Measurements from ENCODE around the gene AP2B1. TPM values are rescaled to one million over a fixed set of nuclear protein-coding genes. Genes with fewer than 3 reads are reported as not detected.

Gene AP2B1
- polyA plus RNA-seq, 1 of the 3 experiments (the other 2 are of a cell fraction): 97.8 TPM

DNA sequence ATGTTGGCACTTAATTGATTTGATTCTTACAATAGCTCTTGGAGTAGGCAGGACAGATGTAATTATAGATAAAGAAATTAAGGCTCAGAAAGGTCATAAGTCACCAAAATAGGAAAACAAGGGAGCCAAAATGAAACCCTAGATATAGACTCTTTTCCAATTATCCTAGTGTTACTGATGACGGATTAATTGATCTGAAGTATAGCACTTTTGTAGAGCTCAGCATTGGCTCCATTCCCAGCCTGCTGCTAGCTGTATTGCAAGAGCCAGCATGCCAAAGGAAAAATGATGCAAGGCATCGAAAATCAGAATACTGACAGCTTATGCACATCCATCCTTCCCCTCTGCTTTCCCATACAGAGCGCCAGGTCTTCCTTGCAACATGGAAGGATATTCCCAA lies 122.8 kb downstream of the AP2B1 start:
- Histone ChIP-seq H3K79me2 (ENCODE audit: insufficient read depth) (no peaks in the 10 kb centered on the region), H3K9me3 (no peaks in the 10 kb centered on the region), H3K27me3 (ENCODE audit: insufficient read depth) (no peaks in the 10 kb centered on the region), H3K9ac (no peak overlapping the region), H3K4me3 (ENCODE audit: low read depth in 2 of 2, low read length in 1 of 2) (no peak overlapping the region), H3K4me2 (no peak overlapping the region), H3K9me2 (no peaks in the 10 kb centered on the region), H3K36me3 (replicated peaks in 1 of 2; ENCODE audit: control insufficient read depth in 1 of 2, insufficient read depth in 2 of 2, low read length in 1 of 2) (peaks cover 27 to 30% of the 10 kb centered on the region in 2 experiments), H3K4me1 (ENCODE audit: control insufficient read depth in 1 of 2, insufficient read depth in 2 of 2, low read depth in 1 of 2, low read length in 1 of 2) (peaks cover 17 to 23% of the 10 kb centered on the region in 2 experiments), H3K27ac (ENCODE audit: low read depth in 2 of 2, low read length in 1 of 2) (no peak overlapping the region), H4K20me1 (ENCODE audit: insufficient read depth) (0 out of 2 replicates have a peak, but pooled peaks cover 5% of the 10 kb centered on the region), H2AFZ (ENCODE audit: low read depth) (no peak overlapping the region), H3F3A (replicated peaks; ENCODE audit: insufficient read depth) (peaks cover 20% of the 10 kb centered on the region)
- ChIA-PET POLR2A (no interaction called here), CTCF (interaction anchor here (1.2 to 4.5 kb wide), 4 partner anchors 12 to 55 kb away, joined by 3 to 23 read pairs (median 4); no protein-coding TSS in a partner anchor)
- TF ChIP-seq RXRA (IDR thresholded peaks at IDR 0.05; ENCODE audit: borderline replicate concordance, low read depth): no peak
- 85% methylated on average over 3 of the region's 3 CpGs for whole genome bisulfite sequencing (ENCODE audit: low lambda C conversion rate)
- DNase-seq: no peak

GRCh38 chr17:35710950-35711349 lies 123.8 kb downstream of the AP2B1 start:
- Histone ChIP-seq H3K27me3 (ENCODE audit: insufficient read depth) (no peaks in the 10 kb centered on the region), H2AFZ (ENCODE audit: low read depth) (no peak overlapping the region), H3K9me3 (no peaks in the 10 kb centered on the region), H3K4me2 (no peak overlapping the region), H4K20me1 (ENCODE audit: insufficient read depth) (0 out of 2 replicates have a peak, but pooled peaks cover 8% of the 10 kb centered on the region), H3K9me2 (no peaks in the 10 kb centered on the region), H3K4me1 (ENCODE audit: control insufficient read depth in 1 of 2, insufficient read depth in 2 of 2, low read depth in 1 of 2, low read length in 1 of 2) (peaks cover 24 to 25% of the 10 kb centered on the region in 2 experiments), H3K79me2 (ENCODE audit: insufficient read depth) (no peaks in the 10 kb centered on the region; the same call in 1 of the 2 replicates), H3K9ac (no peak overlapping the region), H3K4me3 (ENCODE audit: low read depth in 2 of 2, low read length in 1 of 2) (no peak overlapping the region), H3K27ac (ENCODE audit: low read depth in 2 of 2, low read length in 1 of 2) (no peak overlapping the region), H3K36me3 (replicated peaks in 1 of 2; ENCODE audit: control insufficient read depth in 1 of 2, insufficient read depth in 2 of 2, low read length in 1 of 2) (peaks cover 27 to 40% of the 10 kb centered on the region in 2 experiments), H3F3A (replicated peaks; ENCODE audit: insufficient read depth) (peaks cover 20% of the 10 kb centered on the region)
- no peak for TF ChIP-seq FOXM1 (IDR thresholded peaks at IDR 0.05; ENCODE audit: low read depth)
- POLR2A ChIA-PET: interaction anchor here (0.6 kb wide), 1 partner anchor 826 kb away, joined by 5 read pairs; no protein-coding TSS in a partner anchor
- no peak for DNase-seq
- WGBS (ENCODE audit: low lambda C conversion rate): 92% methylated on average over 2 of the region's 2 CpGs
- CTCF ChIA-PET: interaction anchor here (0.6 to 4.5 kb wide), 4 partner anchors 37 to 109 kb away, joined by 3 to 23 read pairs (median 5); no protein-coding TSS in a partner anchor

DNA sequence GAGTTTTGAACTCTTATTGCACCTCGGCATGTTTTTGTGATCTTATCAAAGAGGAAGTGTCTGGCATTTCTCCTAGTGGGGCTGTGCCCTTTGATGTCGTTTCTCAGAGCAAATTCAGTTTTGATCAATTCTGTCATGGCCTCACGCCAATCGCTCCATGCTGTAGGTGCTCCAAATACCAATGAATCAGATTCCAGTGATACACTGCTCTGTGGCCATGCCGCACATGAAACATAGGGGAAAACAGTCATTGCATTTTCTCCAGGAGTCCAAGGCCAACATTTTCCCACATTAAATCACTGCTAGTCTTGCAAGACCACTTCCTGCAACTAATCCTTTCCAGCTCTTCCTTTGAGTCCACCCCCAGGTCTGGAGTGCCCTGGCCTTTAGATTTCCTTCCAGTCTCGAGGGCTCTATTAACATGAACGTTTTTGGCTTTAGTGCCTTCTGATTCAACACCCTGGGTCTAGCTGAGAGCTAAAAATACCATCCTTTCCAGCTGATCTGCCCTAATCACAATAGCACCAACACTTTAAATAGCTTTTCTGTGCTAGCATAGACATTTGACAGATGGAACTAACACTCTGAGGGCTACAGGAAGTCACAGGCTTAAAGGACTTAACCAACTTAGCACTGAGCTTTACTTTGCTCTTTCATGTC lies 126.1 kb downstream of the AP2B1 start:
- CTCF ChIA-PET: interaction anchor here (1.3 to 1.6 kb wide), 3 partner anchors 16 to 51 kb away, joined by 3 to 17 read pairs (median 8); no protein-coding TSS in a partner anchor
- peak overlapping the region; percentile 46 for H3K4me2 ChIP-seq
- TF ChIP-seq EZH2phosphoT487 (IDR thresholded peaks at IDR 0.05; ENCODE audit: borderline replicate concordance, low read depth) (no peak), NFIC (IDR thresholded peaks at IDR 0.05; ENCODE audit: borderline replicate concordance) (peak; percentile 78), SIN3A (IDR thresholded peaks at IDR 0.05; ENCODE audit: borderline replicate concordance, low read depth, low read length) (peak; percentile 55; the same call in 1 of the 2 replicates), EP300 (IDR thresholded peaks at IDR 0.05; ENCODE audit: borderline replicate concordance in 1 of 2, low read depth in 1 of 2, low read length in 1 of 2) (0 out of 4 replicates have a peak, but pooled peaks of 1 of the 2 experiments have one; percentile 47), GABPA (IDR thresholded peaks at IDR 0.05; ENCODE audit: low read depth) (no peak), MXI1 (IDR thresholded peaks at IDR 0.05; ENCODE audit: low read depth, low read length) (no peak), RCOR1 (IDR thresholded peaks at IDR 0.05; ENCODE audit: low read length) (peak; percentile 44; the same call in 1 of the 2 replicates), ZBTB33 (IDR thresholded peaks at IDR 0.05; ENCODE audit: borderline replicate concordance, low read depth) (no peak), TAF1 (IDR thresholded peaks at IDR 0.05; ENCODE audit: borderline replicate concordance, low read depth, low read length) (no peak), POLR2AphosphoS5 (IDR thresholded peaks at IDR 0.05; ENCODE audit: low read depth, low read length) (peak; percentile 26; the same call in 1 of the 2 replicates), JUND (IDR thresholded peaks at IDR 0.05) (peak; percentile 68; the same call in 1 of the 2 replicates), GATA2 (CRISPR knock-in tag; IDR thresholded peaks at IDR 0.05) (peak; percentile 66), CHD2 (IDR thresholded peaks at IDR 0.05; ENCODE audit: low read length, partially characterized antibody) (no peak), MAX (IDR thresholded peaks at IDR 0.05; ENCODE audit: low read depth) (peak; percentile 63; the same call in 1 of the 2 replicates), TEAD4 (IDR thresholded peaks at IDR 0.05; ENCODE audit: borderline replicate concordance, insufficient read depth) (peak; percentile 69; the same call in 1 of the 2 replicates)

More for the DNA sequence above, 126.1 kb downstream of the AP2B1 start:
- peaks cover 35 to 58% of the 10 kb centered on the region in 2 experiments for H3K36me3 ChIP-seq (replicated peaks in 1 of 2; ENCODE audit: control insufficient read depth in 1 of 2, insufficient read depth in 2 of 2, low read length in 1 of 2)
- H3K4me3 ChIP-seq (ENCODE audit: low read depth in 2 of 2, low read length in 1 of 2): no peak overlapping the region
- POLR2A ChIA-PET: no interaction called here
- no peak overlapping the region for H2AFZ ChIP-seq (ENCODE audit: low read depth)
- H3K9me2 ChIP-seq: no peaks in the 10 kb centered on the region
- H3K27ac ChIP-seq (ENCODE audit: low read depth in 2 of 2, low read length in 1 of 2): peak overlapping the region; percentile 79 to 93
- peaks cover 25 to 37% of the 10 kb centered on the region in 2 experiments for H3K4me1 ChIP-seq (ENCODE audit: control insufficient read depth in 1 of 2, insufficient read depth in 2 of 2, low read depth in 1 of 2, low read length in 1 of 2)
- H3K27me3 ChIP-seq (ENCODE audit: insufficient read depth): no peaks in the 10 kb centered on the region
- H4K20me1 ChIP-seq (ENCODE audit: insufficient read depth): 0 out of 2 replicates have a peak, but pooled peaks cover 8% of the 10 kb centered on the region
- H3K79me2 ChIP-seq (ENCODE audit: insufficient read depth): no peaks in the 10 kb centered on the region; the same call in 1 of the 2 replicates
- H3K9ac ChIP-seq: peak overlapping the region; percentile 48; the same call in 1 of the 2 replicates
- no peaks in the 10 kb centered on the region for H3K9me3 ChIP-seq
- 17% methylated on average over 7 of the region's 7 CpGs for WGBS (ENCODE audit: low lambda C conversion rate)
- H3F3A ChIP-seq (replicated peaks; ENCODE audit: insufficient read depth): peaks cover 20% of the 10 kb centered on the region
- peak; percentile 39 for DNase-seq
